WTC11 (cell line): Measurements from ENCODE around the gene PPDPF. TPM values are rescaled to one million over a fixed set of nuclear protein-coding genes. Genes with fewer than 3 reads are reported as not detected.

Source experiments
- ATAC-seq: fragments of 200-7000 bp; cut with Tn5 transposase; 2 replicates; pipeline ENCODE4 v1.10.0; 2021; ENCODE audit warnings: mild to moderate bottlenecking, moderate library complexity
- CTCF ChIA-PET: fragments of 300-600 bp; sonication (Branson Sonifier 250); formaldehyde crosslinking; loops from one replicate; lab custom pipeline; 2021; ENCODE audit warnings: antibody characterized with exemption; lab: Charles Lee
- POLR2A ChIA-PET: fragments of 350-600 bp; sonication (Branson Sonifier 250); formaldehyde crosslinking; loops from one replicate; lab custom pipeline; 2021; ENCODE audit warnings: antibody characterized with exemption; lab: Charles Lee
- DNase-seq: peaks from one replicate; pipeline ENCODE4 v3.0.0; 2021; ENCODE audit warnings: low spot score
- H3K27ac Mint-ChIP-seq: 2 replicates; pipeline ENCODE4 v1.8.0; 2021; ENCODE audit warnings: mixed read lengths
- H3K27me3 Mint-ChIP-seq: 2 replicates; pipeline ENCODE4 v1.8.0; 2021; ENCODE audit warnings: low read depth, mild to moderate bottlenecking, moderate library complexity, mixed read lengths
- H3K36me3 Mint-ChIP-seq: 2 replicates; pipeline ENCODE4 v1.8.0; 2021; ENCODE audit warnings: mixed read lengths
- H3K4me1 Mint-ChIP-seq: 2 replicates; pipeline ENCODE4 v1.8.0; 2022; ENCODE audit warnings: mixed read lengths
- H3K4me3 Mint-ChIP-seq: 2 replicates; pipeline ENCODE4 v1.8.0; 2021; ENCODE audit warnings: mild to moderate bottlenecking, moderate library complexity, mixed read lengths
- H3K9me3 Mint-ChIP-seq: 2 replicates; pipeline ENCODE4 v1.8.0; 2021; ENCODE audit warnings: mixed read lengths
- AR ChIP-seq: fragments of 250-450 bp; sonication (Bioruptor Pico); IDR thresholded peaks from 2 replicates; pipeline ENCODE4 v1.9.0; 2021; ENCODE audit warnings: mild to moderate bottlenecking
- CREB1 ChIP-seq: sonication (generic); formaldehyde crosslinking; IDR thresholded peaks from 2 replicates; pipeline ENCODE4 v1.8.0; 2023; ENCODE audit warnings: mild to moderate bottlenecking, missing genetic modification reagents
- NFYB ChIP-seq: sonication (generic); formaldehyde crosslinking; conservative IDR thresholded peaks from 2 replicates; pipeline ENCODE4 v1.8.0; 2022; ENCODE audit warnings: low read depth, missing genetic modification reagents
- NR2C2 ChIP-seq: sonication (generic); formaldehyde crosslinking; IDR thresholded peaks from 2 replicates; pipeline ENCODE4 v1.8.0; 2022; ENCODE audit warnings: mild to moderate bottlenecking, missing genetic modification reagents
- PRRX2 ChIP-seq: fragments of 250-450 bp; sonication (Bioruptor Pico); IDR thresholded peaks from 2 replicates; pipeline ENCODE4 v1.8.0; 2021; ENCODE audit warnings: mild to moderate bottlenecking
- ZNF317 ChIP-seq: sonication (generic); formaldehyde crosslinking; IDR thresholded peaks from 2 replicates; pipeline ENCODE4 v1.8.1; 2023; ENCODE audit warnings: low read depth, mild to moderate bottlenecking, moderate library complexity, missing genetic modification reagents, borderline replicate concordance
- ZNF396 ChIP-seq: fragments of 250-450 bp; sonication (Bioruptor Pico); IDR thresholded peaks from 2 replicates; pipeline ENCODE4 v1.8.0; 2021; ENCODE audit warnings: mild to moderate bottlenecking, moderate library complexity, borderline replicate concordance
- ZNF532 ChIP-seq: fragments of 250-450 bp; sonication (Bioruptor Pico); IDR thresholded peaks from 2 replicates; pipeline ENCODE4 v1.9.0; 2021; ENCODE audit warnings: mild to moderate bottlenecking, borderline replicate concordance
- total RNA-seq: library from RNA; stranded (reverse); gene quantifications from 3 replicates; pipeline ENCODE4 v1.2.3, GENCODE V29; 2021
- TF ChIP-seq, protein P1 (sequence below): sonication (generic); formaldehyde crosslinking; IDR thresholded peaks from 2 replicates; pipeline ENCODE4 v1.8.0; 2022; ENCODE audit warnings: mild to moderate bottlenecking, missing genetic modification reagents
- TF ChIP-seq, protein P2 (sequence below): sonication (generic); formaldehyde crosslinking; IDR thresholded peaks from 2 replicates; pipeline ENCODE4 v1.8.1; 2022; ENCODE audit warnings: missing genetic modification reagents, borderline replicate concordance
- TF ChIP-seq, protein P3 (sequence below): sonication (generic); formaldehyde crosslinking; IDR thresholded peaks from 2 replicates; pipeline ENCODE4 v1.8.1; 2023; ENCODE audit warnings: mild to moderate bottlenecking, missing genetic modification reagents, borderline replicate concordance
- TF ChIP-seq, protein P4 (sequence below): sonication (generic); formaldehyde crosslinking; conservative IDR thresholded peaks from 2 replicates; pipeline ENCODE4 v1.8.1; 2022; ENCODE audit warnings: mild to moderate bottlenecking, missing genetic modification reagents

The PPDPF gene
- total RNA-seq, 1 experiment from 2014 or later, result 170 TPM

DNA sequence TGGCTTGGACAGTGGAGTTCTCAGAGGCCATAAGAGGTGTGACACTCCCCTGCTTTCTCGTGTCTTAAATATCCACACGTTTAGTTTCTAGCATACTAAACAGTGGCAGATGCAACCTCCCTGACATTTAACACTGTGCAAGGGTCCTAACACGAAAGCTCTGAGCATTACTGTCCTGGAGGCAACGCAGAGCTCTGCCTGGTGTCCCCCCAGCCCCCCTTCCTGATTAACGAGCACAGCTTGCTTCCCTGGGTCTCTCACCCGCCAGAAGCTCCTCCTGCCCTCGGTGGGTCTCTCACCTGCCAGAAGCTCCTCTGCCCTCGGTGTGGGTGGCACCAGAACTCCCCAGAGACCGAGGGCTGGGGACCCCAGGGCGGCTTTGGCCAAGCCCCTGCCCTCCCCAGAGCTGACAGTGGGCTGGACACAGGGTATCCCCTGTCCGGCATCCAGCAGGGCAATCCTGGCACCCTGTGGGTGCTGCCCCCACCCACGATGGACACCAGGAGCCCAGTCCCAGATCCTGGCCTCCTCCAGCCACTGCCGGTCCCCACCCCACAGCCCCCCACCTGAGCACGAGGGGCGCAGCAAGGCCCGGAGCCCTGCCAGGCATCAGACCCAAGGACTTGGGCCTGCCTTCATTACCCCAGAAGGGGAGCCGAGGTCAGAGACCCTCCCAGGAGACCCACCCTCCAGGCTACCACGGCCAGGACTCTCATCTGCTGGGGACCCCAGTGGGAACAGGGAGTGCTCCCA, 35.7 kb upstream of the PPDPF start (continued):
- TF ChIP-seq AR (CRISPR knock-in tag), result no peak
- TF ChIP-seq, all 79 proteins: peak for 0

DNA sequence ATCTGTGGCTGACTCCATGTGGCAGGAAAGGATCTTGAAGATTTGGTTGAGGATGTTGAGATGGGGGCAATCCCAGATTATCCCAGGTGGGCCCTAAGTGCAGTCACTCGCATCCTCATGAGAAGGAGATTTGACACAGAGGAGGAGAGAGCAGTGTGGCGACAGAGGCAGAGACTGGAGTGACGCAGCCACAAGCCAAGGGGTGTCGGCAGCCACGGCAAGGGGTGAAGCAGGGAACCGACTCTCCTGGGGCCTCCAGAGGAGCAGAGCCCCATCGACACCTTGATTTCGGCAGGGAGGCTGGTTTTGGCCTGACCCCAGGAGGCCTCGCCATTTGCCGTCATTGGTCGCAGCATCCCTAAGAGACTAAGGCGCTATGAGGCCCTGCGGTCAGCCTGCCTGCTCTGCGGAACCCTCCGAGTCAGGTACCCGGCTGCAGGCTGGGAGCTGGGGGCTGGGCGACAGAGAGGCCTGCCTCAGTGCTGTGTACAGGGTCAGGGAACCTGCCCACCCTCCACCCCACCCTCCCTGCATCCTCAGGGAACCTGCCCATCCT, 34.2 kb upstream of the PPDPF start:
- Mint-ChIP-seq H3K27ac (no peak overlapping the region), H3K9me3 (peaks cover 4% of the 10 kb centered on the region), H3K4me3 (no peak overlapping the region), H3K36me3 (peaks cover 2% of the 10 kb centered on the region), H3K27me3 (peaks cover 24% of the 10 kb centered on the region), H3K4me1 (peaks cover 7% of the 10 kb centered on the region)
- CTCF ChIA-PET, result interaction anchor here (1.2 kb wide), 1 partner anchor 11 kb away, joined by 3 read pairs; no protein-coding TSS in a partner anchor
- TF ChIP-seq, protein P1, sequence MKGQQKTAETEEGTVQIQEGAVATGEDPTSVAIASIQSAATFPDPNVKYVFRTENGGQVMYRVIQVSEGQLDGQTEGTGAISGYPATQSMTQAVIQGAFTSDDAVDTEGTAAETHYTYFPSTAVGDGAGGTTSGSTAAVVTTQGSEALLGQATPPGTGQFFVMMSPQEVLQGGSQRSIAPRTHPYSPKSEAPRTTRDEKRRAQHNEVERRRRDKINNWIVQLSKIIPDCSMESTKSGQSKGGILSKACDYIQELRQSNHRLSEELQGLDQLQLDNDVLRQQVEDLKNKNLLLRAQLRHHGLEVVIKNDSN (CRISPR knock-in tag), result no peak
- TF ChIP-seq NFYB (CRISPR knock-in tag) (no peak), CREB1 (CRISPR knock-in tag) (no peak), NR2C2 (CRISPR knock-in tag) (no peak), PRRX2 (CRISPR knock-in tag) (no peak), ZNF396 (CRISPR knock-in tag) (no peak), ZNF317 (no peak)
- TF ChIP-seq, protein P2, sequence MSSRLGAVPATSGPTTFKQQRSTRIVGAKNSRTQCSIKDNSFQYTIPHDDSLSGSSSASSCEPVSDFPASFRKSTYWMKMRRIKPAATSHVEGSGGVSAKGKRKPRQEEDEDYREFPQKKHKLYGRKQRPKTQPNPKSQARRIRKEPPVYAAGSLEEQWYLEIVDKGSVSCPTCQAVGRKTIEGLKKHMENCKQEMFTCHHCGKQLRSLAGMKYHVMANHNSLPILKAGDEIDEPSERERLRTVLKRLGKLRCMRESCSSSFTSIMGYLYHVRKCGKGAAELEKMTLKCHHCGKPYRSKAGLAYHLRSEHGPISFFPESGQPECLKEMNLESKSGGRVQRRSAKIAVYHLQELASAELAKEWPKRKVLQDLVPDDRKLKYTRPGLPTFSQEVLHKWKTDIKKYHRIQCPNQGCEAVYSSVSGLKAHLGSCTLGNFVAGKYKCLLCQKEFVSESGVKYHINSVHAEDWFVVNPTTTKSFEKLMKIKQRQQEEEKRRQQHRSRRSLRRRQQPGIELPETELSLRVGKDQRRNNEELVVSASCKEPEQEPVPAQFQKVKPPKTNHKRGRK (CRISPR knock-in tag), result no peak
- POLR2A ChIA-PET, result no interaction called here
- ATAC-seq (no peak), DNase-seq (no peak)

DNA sequence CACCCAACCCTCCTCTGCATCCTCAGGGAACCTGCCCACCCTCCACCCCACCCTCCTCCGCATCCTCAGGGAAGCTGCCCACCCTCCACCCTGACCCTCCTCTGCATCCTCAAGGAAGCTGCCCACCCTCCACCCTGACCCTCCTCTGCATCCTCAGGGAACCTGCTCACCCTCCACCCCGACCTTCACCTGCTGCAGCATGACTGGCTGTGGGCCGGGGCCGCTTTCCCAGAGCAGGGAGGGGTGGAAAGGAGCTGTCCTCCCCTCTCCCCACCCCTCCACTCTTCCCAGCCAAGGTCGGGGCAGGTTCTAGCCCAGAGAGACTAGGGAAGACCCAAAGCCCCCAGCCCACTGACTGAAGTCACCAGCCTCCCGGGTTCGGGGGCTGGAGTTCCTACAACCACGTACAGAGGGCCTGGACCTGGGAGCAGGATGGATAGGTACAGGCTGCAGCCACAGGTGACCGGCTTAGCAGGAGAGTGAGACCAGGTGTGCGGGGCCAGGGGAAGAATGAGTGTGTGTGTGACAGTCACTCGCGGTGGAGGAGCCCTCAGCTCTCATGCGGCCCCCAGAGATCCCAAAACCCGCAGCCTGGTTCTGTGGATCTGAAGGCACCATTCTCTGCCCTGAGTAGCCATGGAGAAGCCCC, 33.3 kb upstream of the PPDPF start:
- ATAC-seq, result peak; percentile 7
- TF ChIP-seq ZNF532 (CRISPR knock-in tag), result no peak
- TF ChIP-seq, protein P3, sequence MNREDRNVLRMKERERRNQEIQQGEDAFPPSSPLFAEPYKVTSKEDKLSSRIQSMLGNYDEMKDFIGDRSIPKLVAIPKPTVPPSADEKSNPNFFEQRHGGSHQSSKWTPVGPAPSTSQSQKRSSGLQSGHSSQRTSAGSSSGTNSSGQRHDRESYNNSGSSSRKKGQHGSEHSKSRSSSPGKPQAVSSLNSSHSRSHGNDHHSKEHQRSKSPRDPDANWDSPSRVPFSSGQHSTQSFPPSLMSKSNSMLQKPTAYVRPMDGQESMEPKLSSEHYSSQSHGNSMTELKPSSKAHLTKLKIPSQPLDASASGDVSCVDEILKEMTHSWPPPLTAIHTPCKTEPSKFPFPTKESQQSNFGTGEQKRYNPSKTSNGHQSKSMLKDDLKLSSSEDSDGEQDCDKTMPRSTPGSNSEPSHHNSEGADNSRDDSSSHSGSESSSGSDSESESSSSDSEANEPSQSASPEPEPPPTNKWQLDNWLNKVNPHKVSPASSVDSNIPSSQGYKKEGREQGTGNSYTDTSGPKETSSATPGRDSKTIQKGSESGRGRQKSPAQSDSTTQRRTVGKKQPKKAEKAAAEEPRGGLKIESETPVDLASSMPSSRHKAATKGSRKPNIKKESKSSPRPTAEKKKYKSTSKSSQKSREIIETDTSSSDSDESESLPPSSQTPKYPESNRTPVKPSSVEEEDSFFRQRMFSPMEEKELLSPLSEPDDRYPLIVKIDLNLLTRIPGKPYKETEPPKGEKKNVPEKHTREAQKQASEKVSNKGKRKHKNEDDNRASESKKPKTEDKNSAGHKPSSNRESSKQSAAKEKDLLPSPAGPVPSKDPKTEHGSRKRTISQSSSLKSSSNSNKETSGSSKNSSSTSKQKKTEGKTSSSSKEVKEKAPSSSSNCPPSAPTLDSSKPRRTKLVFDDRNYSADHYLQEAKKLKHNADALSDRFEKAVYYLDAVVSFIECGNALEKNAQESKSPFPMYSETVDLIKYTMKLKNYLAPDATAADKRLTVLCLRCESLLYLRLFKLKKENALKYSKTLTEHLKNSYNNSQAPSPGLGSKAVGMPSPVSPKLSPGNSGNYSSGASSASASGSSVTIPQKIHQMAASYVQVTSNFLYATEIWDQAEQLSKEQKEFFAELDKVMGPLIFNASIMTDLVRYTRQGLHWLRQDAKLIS (CRISPR knock-in tag), result no peak
- TF ChIP-seq, protein P4, sequence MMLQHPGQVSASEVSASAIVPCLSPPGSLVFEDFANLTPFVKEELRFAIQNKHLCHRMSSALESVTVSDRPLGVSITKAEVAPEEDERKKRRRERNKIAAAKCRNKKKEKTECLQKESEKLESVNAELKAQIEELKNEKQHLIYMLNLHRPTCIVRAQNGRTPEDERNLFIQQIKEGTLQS (CRISPR knock-in tag), result no peak
- peaks cover 3% of the 10 kb centered on the region; the same call in 1 of the 2 replicates for H3K4me1 Mint-ChIP-seq
- H3K36me3 Mint-ChIP-seq, result peaks cover 10% of the 10 kb centered on the region
- no peak overlapping the region for H3K27ac Mint-ChIP-seq
- no peak for DNase-seq
- H3K27me3 Mint-ChIP-seq, result peaks cover 24% of the 10 kb centered on the region
- ChIA-PET CTCF (interaction anchor here (1.0 to 1.2 kb wide), 2 partner anchors 10 to 13 kb away, joined by 3 to 5 read pairs; no protein-coding TSS in a partner anchor), POLR2A (no interaction called here)
- H3K4me3 Mint-ChIP-seq, result peak overlapping the region; percentile 50
- peaks cover 6% of the 10 kb centered on the region for H3K9me3 Mint-ChIP-seq
